ENCODE measurements around the gene IQUB.
A peak's percentile ranks its signal among the peaks of the same experiment; 100 is the strongest.
"Not testable (repeated sequence)": the region's sequence is repeated elsewhere in the genome, so short reads cannot be mapped to it uniquely, and the experiment has no call there.

The IQUB gene

GRCh38 chr7:123539871-123540270 lies 5.5 kb upstream of the IQUB start:
- DNase-seq (ENCODE audit: low spot score) = no peak

- no peak for DNase-seq (ENCODE audit: low spot score)
Measured at GRCh38 chr7:123538897-123539296, 4.5 kb upstream of the IQUB start.

- no peak for DNase-seq (ENCODE audit: low spot score)
Measured at GRCh38 chr7:123538189-123538714, 3.9 kb upstream of the IQUB start.

GRCh38 chr7:123537026-123537642 lies 2.7 kb upstream of the IQUB start:
- peak; percentile 75 for DNase-seq (ENCODE audit: low spot score)

- no peak for DNase-seq (ENCODE audit: low spot score)
Measured at GRCh38 chr7:123535517-123535916, 1.1 kb upstream of the IQUB start.

- peak; percentile 53 for DNase-seq (ENCODE audit: low spot score)
Measured at GRCh38 chr7:123533929-123534382, 439 bp downstream of the IQUB start.

GRCh38 chr7:123533553-123533917 lies 860 bp downstream of the IQUB start:
- DNase-seq (ENCODE audit: low spot score) = no peak

GRCh38 chr7:123532788-123533552 lies 1.4 kb downstream of the IQUB start:
- DNase-seq (ENCODE audit: low spot score) = not testable (repeated sequence)

GRCh38 chr7:123532343-123532742 lies 2.1 kb downstream of the IQUB start:
- not testable (repeated sequence) for DNase-seq (ENCODE audit: low spot score)

GRCh38 chr7:123530035-123530591 lies 4.3 kb downstream of the IQUB start:
- not testable (repeated sequence) for DNase-seq (ENCODE audit: low spot score)

- DNase-seq (ENCODE audit: low spot score) = no peak
Measured at GRCh38 chr7:123528265-123528664, 6.1 kb downstream of the IQUB start.

GRCh38 chr7:123527712-123528225 lies 6.6 kb downstream of the IQUB start:
- DNase-seq (ENCODE audit: low spot score) = not testable (repeated sequence)

GRCh38 chr7:123526533-123526932 lies 7.9 kb downstream of the IQUB start:
- DNase-seq (ENCODE audit: low spot score) = not testable (repeated sequence)

GRCh38 chr7:123522066-123522465 lies 12.3 kb downstream of the IQUB start:
- DNase-seq (ENCODE audit: low spot score) = no peak

GRCh38 chr7:123505221-123505620 lies 29.2 kb downstream of the IQUB start:
- DNase-seq (ENCODE audit: low spot score) = no peak

- DNase-seq (ENCODE audit: low spot score) = no peak
Measured at GRCh38 chr7:123502201-123502600, 32.2 kb downstream of the IQUB start.

GRCh38 chr7:123500878-123501489 lies 33.4 kb downstream of the IQUB start:
- DNase-seq (ENCODE audit: low spot score) = peak; percentile 26

GRCh38 chr7:123499211-123499970 lies 35.0 kb downstream of the IQUB start:
- DNase-seq (ENCODE audit: low spot score) = no peak

- no peak for DNase-seq (ENCODE audit: low spot score)
Measured at GRCh38 chr7:123498601-123499000, 35.8 kb downstream of the IQUB start.

- no peak for DNase-seq (ENCODE audit: low spot score)
Measured at GRCh38 chr7:123498031-123498430, 36.4 kb downstream of the IQUB start.

- peak; percentile 79 for DNase-seq (ENCODE audit: low spot score)
Measured at GRCh38 chr7:123494193-123494796, 40.1 kb downstream of the IQUB start.
